ENCODE data around the gene SEPTIN2. TPM values are rescaled to one million over a fixed set of nuclear protein-coding genes. Genes with fewer than 3 reads are reported as not detected.

The SEPTIN2 gene
- polyA plus RNA-seq, 1 donor (not counting 4 experiments of a cell fraction or from before 2014, with no cell fraction given): 644 TPM

- peaks cover 44% of the 10 kb centered on the region for H3K4me1 ChIP-seq (ENCODE audit: control insufficient read depth, extremely low read depth, insufficient read depth, low read length)
- dilution Hi-C loops (cut with MboI; ENCODE audit: extremely low pct_ligation_motif_present, low sequenced_read_pairs): no loop called here
- peaks cover 92% of the 10 kb centered on the region for H3K79me2 ChIP-seq (ENCODE audit: control insufficient read depth, insufficient read depth, low read length)
- peak overlapping the region; percentile 92 for H3K4me2 ChIP-seq (ENCODE audit: control insufficient read depth, extremely low read depth, insufficient read depth, low read depth, low read length)
- no peak overlapping the region for H3K4me3 ChIP-seq (ENCODE audit: control insufficient read depth in 2 of 3, extremely low read depth in 1 of 3, insufficient read depth in 2 of 3, low read depth in 1 of 3, low read length in 3 of 3)
- H3K9ac ChIP-seq (ENCODE audit: control insufficient read depth, extremely low read depth, insufficient read depth, low read length): no peak overlapping the region
- peak overlapping the region; percentile 81 for H3K27ac ChIP-seq (ENCODE audit: control insufficient read depth, insufficient read depth, low read length)
- DNase-seq (ENCODE audit: low read depth, low spot score) (no peak), FAIRE-seq (no peak)
- peaks cover 30% of the 10 kb centered on the region for H4K20me1 ChIP-seq (ENCODE audit: control insufficient read depth, extremely low read depth, insufficient read depth, low read length)
- TF ChIP-seq EZH2 (IDR thresholded peaks at IDR 0.05; ENCODE audit: low read length): no peak
- TF ChIP-seq CTCF (optimal IDR thresholded peaks at IDR 0.05 in 1 of 3, IDR thresholded peaks at IDR 0.05 in 1 of 3, conservative IDR thresholded peaks at IDR 0.05 in 1 of 3; ENCODE audit: extremely low read depth in 1 of 3, insufficient read depth in 2 of 3, low read length in 3 of 3): no peak
- no peaks in the 10 kb centered on the region for H3K9me3 ChIP-seq (ENCODE audit: control insufficient read depth, low read depth, low read length)
- no peak overlapping the region for H2AFZ ChIP-seq (ENCODE audit: control insufficient read depth, low read length)
- peaks cover 2% of the 10 kb centered on the region for H3K9me1 ChIP-seq (ENCODE audit: control insufficient read depth, extremely low read depth, insufficient read depth, low read length)
- H3K36me3 ChIP-seq (ENCODE audit: control insufficient read depth in 2 of 2, extremely low read depth in 1 of 2, insufficient read depth in 2 of 2, low read length in 2 of 2): peaks cover 4 to 5% of the 10 kb centered on the region in 2 experiments
- no peaks in the 10 kb centered on the region for H3K27me3 ChIP-seq (ENCODE audit: control insufficient read depth, extremely low read depth, insufficient read depth, low read length)
Observed at GRCh38 chr2:241310917-241311566, 4.7 kb upstream of the SEPTIN2 start.

- peak overlapping the region in 2 of 3 experiments; percentile 52 to 53 for H3K4me3 ChIP-seq (ENCODE audit: control insufficient read depth in 2 of 3, extremely low read depth in 1 of 3, insufficient read depth in 2 of 3, low read depth in 1 of 3, low read length in 3 of 3)
- H3K9ac ChIP-seq (ENCODE audit: control insufficient read depth, extremely low read depth, insufficient read depth, low read length): peak overlapping the region; percentile 57
- peaks cover 92% of the 10 kb centered on the region for H3K79me2 ChIP-seq (ENCODE audit: control insufficient read depth, insufficient read depth, low read length)
- dilution Hi-C loops (cut with MboI; ENCODE audit: extremely low pct_ligation_motif_present, low sequenced_read_pairs): no loop called here
- DNase-seq (ENCODE audit: low read depth, low spot score) (peak; percentile 77), FAIRE-seq (peak; percentile 62)
- no peak overlapping the region for H2AFZ ChIP-seq (ENCODE audit: control insufficient read depth, low read length)
- peaks cover 2% of the 10 kb centered on the region for H3K9me1 ChIP-seq (ENCODE audit: control insufficient read depth, extremely low read depth, insufficient read depth, low read length)
- peak overlapping the region; percentile 92 for H3K4me2 ChIP-seq (ENCODE audit: control insufficient read depth, extremely low read depth, insufficient read depth, low read depth, low read length)
- peak overlapping the region; percentile 81 for H3K27ac ChIP-seq (ENCODE audit: control insufficient read depth, insufficient read depth, low read length)
- no peaks in the 10 kb centered on the region for H3K27me3 ChIP-seq (ENCODE audit: control insufficient read depth, extremely low read depth, insufficient read depth, low read length)
- peaks cover 4 to 6% of the 10 kb centered on the region in 2 experiments for H3K36me3 ChIP-seq (ENCODE audit: control insufficient read depth in 2 of 2, extremely low read depth in 1 of 2, insufficient read depth in 2 of 2, low read length in 2 of 2)
- TF ChIP-seq EZH2 (IDR thresholded peaks at IDR 0.05; ENCODE audit: low read length): no peak
- H4K20me1 ChIP-seq (ENCODE audit: control insufficient read depth, extremely low read depth, insufficient read depth, low read length): peaks cover 30% of the 10 kb centered on the region
- no peaks in the 10 kb centered on the region for H3K9me3 ChIP-seq (ENCODE audit: control insufficient read depth, low read depth, low read length)
- peaks cover 48% of the 10 kb centered on the region for H3K4me1 ChIP-seq (ENCODE audit: control insufficient read depth, extremely low read depth, insufficient read depth, low read length)
Observed at GRCh38 chr2:241312082-241312481, 3.6 kb upstream of the SEPTIN2 start.
